HepG2 (cell line): ENCODE data around the gene NUTF2. TPM values are rescaled to one million over a fixed set of nuclear protein-coding genes. Genes with fewer than 3 reads are reported as not detected.
A peak's percentile ranks its signal among the peaks of the same experiment; 100 is the strongest.

Source experiments
- ATRX ChIP-seq: sonication (generic); formaldehyde crosslinking; IDR thresholded peaks from 2 replicates; pipeline ENCODE4 v1.4.0; 2020; ENCODE audit warnings: missing genetic modification reagents, borderline replicate concordance
- BCL6 ChIP-seq: IDR thresholded peaks from 2 replicates; pipeline ENCODE4 v1.6.1; 2016; ENCODE audit warnings: missing genetic modification reagents, missing compliant biosample characterization
- CBX1 ChIP-seq: IDR thresholded peaks from one replicate; pipeline ENCODE4 v1.6.1; 2016; ENCODE audit warnings: antibody characterized with exemption, low read depth
- EED ChIP-seq: sonication (generic); formaldehyde crosslinking; IDR thresholded peaks from 2 replicates; pipeline ENCODE4 v1.5.0; 2020; ENCODE audit warnings: mild to moderate bottlenecking, missing genetic modification reagents
- FOSL1 ChIP-seq: sonication (generic); formaldehyde crosslinking; IDR thresholded peaks from 2 replicates; pipeline ENCODE4 v1.9.0; 2021; ENCODE audit warnings: missing genetic modification reagents, borderline replicate concordance
- HMG20B ChIP-seq: conservative IDR thresholded peaks from 2 replicates; pipeline ENCODE4 v1.6.1; 2016; ENCODE audit warnings: missing genetic modification reagents, missing compliant biosample characterization
- IKZF1 ChIP-seq: fragments of 450-650 bp; IDR thresholded peaks from 2 replicates; pipeline ENCODE4 v1.7.1; 2016
- MED8 ChIP-seq: sonication (generic); formaldehyde crosslinking; IDR thresholded peaks from 2 replicates; pipeline ENCODE4 v1.8.1; 2023; ENCODE audit warnings: mild to moderate bottlenecking, missing genetic modification reagents; ENCODE audit not compliant: insufficient replicate concordance
- MEIS2 ChIP-seq: sonication (generic); formaldehyde crosslinking; IDR thresholded peaks from 2 replicates; pipeline ENCODE4 v1.9.0; 2021; ENCODE audit warnings: mild to moderate bottlenecking, missing genetic modification reagents
- MTA3 ChIP-seq: sonication (generic); formaldehyde crosslinking; IDR thresholded peaks from 2 replicates; pipeline ENCODE4 v1.4.0; 2020; ENCODE audit warnings: missing genetic modification reagents
- NFAT5 ChIP-seq: sonication (generic); formaldehyde crosslinking; IDR thresholded peaks from 2 replicates; pipeline ENCODE4 v1.4.0; 2020; ENCODE audit warnings: missing genetic modification reagents
- RFX5 ChIP-seq: IDR thresholded peaks from 2 replicates; pipeline ENCODE4 v1.6.1; 2011; ENCODE audit warnings: low read depth, low read length, improper control_type of control experiment
- RXRA ChIP-seq: sonication (generic); formaldehyde crosslinking; IDR thresholded peaks from 2 replicates; pipeline ENCODE4 v1.5.1; 2020; ENCODE audit warnings: missing genetic modification reagents
- SAP130 ChIP-seq: IDR thresholded peaks from 2 replicates; pipeline ENCODE4 v1.6.1; 2016; ENCODE audit warnings: low read depth
- SP4 ChIP-seq: sonication (generic); formaldehyde crosslinking; IDR thresholded peaks from 2 replicates; pipeline ENCODE4 v1.8.1; 2023; ENCODE audit warnings: mild to moderate bottlenecking, missing genetic modification reagents
- ZIK1 ChIP-seq: sonication (generic); formaldehyde crosslinking; IDR thresholded peaks from 2 replicates; pipeline ENCODE4 v1.5.0; 2020; ENCODE audit warnings: mild to moderate bottlenecking, low read depth, missing genetic modification reagents, borderline replicate concordance
- ZNF251 ChIP-seq: sonication (generic); formaldehyde crosslinking; IDR thresholded peaks from 2 replicates; pipeline ENCODE4 v1.9.0; 2021; ENCODE audit warnings: mild to moderate bottlenecking, missing genetic modification reagents
- ZNF382 ChIP-seq: sonication (generic); formaldehyde crosslinking; IDR thresholded peaks from 2 replicates; pipeline ENCODE4 v1.5.0; 2020; ENCODE audit warnings: missing genetic modification reagents, mild to moderate bottlenecking, borderline replicate concordance
- ZNF737 ChIP-seq: sonication (generic); formaldehyde crosslinking; IDR thresholded peaks from 2 replicates; pipeline ENCODE4 v1.5.0; 2020; ENCODE audit warnings: missing genetic modification reagents, mild to moderate bottlenecking, borderline replicate concordance
- ZNF780A ChIP-seq: sonication (generic); formaldehyde crosslinking; IDR thresholded peaks from 2 replicates; pipeline ENCODE4 v1.8.0; 2022; ENCODE audit warnings: mild to moderate bottlenecking, missing genetic modification reagents, moderate library complexity
- polyA plus RNA-seq, 8 experiments: library from polyadenylated mRNA; depleted of rRNA in 3 of 8; stranded (reverse) in 7 of 8; unstranded in 1 of 8; fragments of >200 nt; fragmentation: Illumina TruSeq in 4 of 8; extraction: Trizol in 4 of 8; gene quantifications; 2 replicates each; pipeline versions ENCODE4 v1.2.1 to v1.2.3, GENCODE V29; 2011 to 2016; ENCODE audit warnings: low read depth in 4 of 8, missing spikeins in 1 of 8, mixed read lengths in 1 of 8; ENCODE audit not compliant: insufficient read depth in 1 of 8
- total RNA-seq, 5 experiments: library from RNA; depleted of rRNA; stranded (reverse); fragments of >200 nt; fragmentation: Illumina TruSeq; extraction: Trizol; gene quantifications; 2 replicates each; pipeline ENCODE4 v1.2.3, GENCODE V29; 2016; ENCODE audit warnings: low read depth in 1 of 5
- TF ChIP-seq, protein P1 (sequence below): IDR thresholded peaks from 2 replicates; pipeline ENCODE4 v1.6.1; 2012; ENCODE audit warnings: inconsistent platforms
- TF ChIP-seq, protein P2 (sequence below): sonication (generic); formaldehyde crosslinking; IDR thresholded peaks from 2 replicates; pipeline ENCODE4 v1.8.0; 2022; ENCODE audit warnings: low read depth, missing genetic modification reagents
- TF ChIP-seq, protein P3 (sequence below): sonication (generic); formaldehyde crosslinking; IDR thresholded peaks from 2 replicates; pipeline ENCODE4 v1.5.0; 2020; ENCODE audit warnings: mild to moderate bottlenecking, missing genetic modification reagents

NUTF2 gene
- total and polyA plus RNA-seq, 2 of the 13 experiments (the other 11 are each of a cell fraction or from before 2014, with no cell fraction given) = 168 to 214 TPM

- no peak for TF ChIP-seq FOSL1
- TF ChIP-seq SAP130 (CRISPR knock-in tag) = peak; percentile 93
- TF ChIP-seq ZNF251 (CRISPR knock-in tag) = no peak
- no peak for TF ChIP-seq MTA3 (CRISPR knock-in tag)
- TF ChIP-seq ATRX (CRISPR knock-in tag) = no peak
- TF ChIP-seq, protein P1, sequence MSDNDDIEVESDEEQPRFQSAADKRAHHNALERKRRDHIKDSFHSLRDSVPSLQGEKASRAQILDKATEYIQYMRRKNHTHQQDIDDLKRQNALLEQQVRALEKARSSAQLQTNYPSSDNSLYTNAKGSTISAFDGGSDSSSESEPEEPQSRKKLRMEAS = no peak
- no peak for TF ChIP-seq ZNF737 (CRISPR knock-in tag)
- TF ChIP-seq SP4 (CRISPR knock-in tag) = peak; percentile 83; the same call in 1 of the 2 replicates
- no peak for TF ChIP-seq HMG20B (CRISPR knock-in tag)
- TF ChIP-seq EED (CRISPR knock-in tag) = no peak; the same call in 1 of the 2 replicates
- TF ChIP-seq MED8 (CRISPR knock-in tag) = no peak
- no peak for TF ChIP-seq IKZF1
- peak; percentile 62 for TF ChIP-seq RXRA
- no peak for TF ChIP-seq RFX5
- TF ChIP-seq, protein P2, sequence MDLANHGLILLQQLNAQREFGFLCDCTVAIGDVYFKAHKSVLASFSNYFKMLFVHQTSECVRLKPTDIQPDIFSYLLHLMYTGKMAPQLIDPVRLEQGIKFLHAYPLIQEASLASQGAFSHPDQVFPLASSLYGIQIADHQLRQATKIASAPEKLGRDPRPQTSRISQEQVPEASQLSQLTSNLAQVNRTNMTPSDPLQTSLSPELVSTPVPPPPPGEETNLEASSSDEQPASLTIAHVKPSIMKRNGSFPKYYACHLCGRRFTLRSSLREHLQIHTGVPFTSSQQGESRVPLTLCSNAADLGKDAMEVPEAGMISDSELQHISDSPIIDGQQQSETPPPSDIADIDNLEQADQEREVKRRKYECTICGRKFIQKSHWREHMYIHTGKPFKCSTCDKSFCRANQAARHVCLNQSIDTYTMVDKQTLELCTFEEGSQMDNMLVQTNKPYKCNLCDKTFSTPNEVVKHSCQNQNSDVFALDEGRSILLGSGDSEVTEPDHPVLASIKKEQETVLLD (CRISPR knock-in tag) = no peak; the same call in 1 of the 2 replicates
- TF ChIP-seq ZNF382 (CRISPR knock-in tag) = no peak
- TF ChIP-seq ZNF780A (CRISPR knock-in tag) = no peak
- no peak for TF ChIP-seq NFAT5 (CRISPR knock-in tag)
- no peak for TF ChIP-seq BCL6 (CRISPR knock-in tag)
- no peak for TF ChIP-seq ZIK1 (CRISPR knock-in tag)
- TF ChIP-seq CBX1 = peak; percentile 19
- TF ChIP-seq, protein P3, sequence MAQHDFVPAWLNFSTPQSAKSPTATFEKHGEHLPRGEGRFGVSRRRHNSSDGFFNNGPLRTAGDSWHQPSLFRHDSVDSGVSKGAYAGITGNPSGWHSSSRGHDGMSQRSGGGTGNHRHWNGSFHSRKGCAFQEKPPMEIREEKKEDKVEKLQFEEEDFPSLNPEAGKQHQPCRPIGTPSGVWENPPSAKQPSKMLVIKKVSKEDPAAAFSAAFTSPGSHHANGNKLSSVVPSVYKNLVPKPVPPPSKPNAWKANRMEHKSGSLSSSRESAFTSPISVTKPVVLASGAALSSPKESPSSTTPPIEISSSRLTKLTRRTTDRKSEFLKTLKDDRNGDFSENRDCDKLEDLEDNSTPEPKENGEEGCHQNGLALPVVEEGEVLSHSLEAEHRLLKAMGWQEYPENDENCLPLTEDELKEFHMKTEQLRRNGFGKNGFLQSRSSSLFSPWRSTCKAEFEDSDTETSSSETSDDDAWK (CRISPR knock-in tag) = no peak
- TF ChIP-seq MEIS2 (CRISPR knock-in tag) = peak; percentile 15
Observed at GRCh38 chr16:67841816-67842508, 4.8 kb upstream of the NUTF2 start, which contains the start of gene THAP11 (continued).
